GM19043 (cell line): Measurements from ENCODE around the gene LARP6.
"Not testable (repeated sequence)": the region's sequence is repeated elsewhere in the genome, so short reads cannot be mapped to it uniquely, and the experiment has no call there.

ENCODE experiments used
- ATAC-seq: cut with Tn5 transposase; IDR thresholded peaks from one replicate; pipeline ENCODE4 v1.9.1; 2021; ENCODE audit warnings: low read depth; ENCODE audit not compliant: unreplicated experiment

Gene LARP6

DNA sequence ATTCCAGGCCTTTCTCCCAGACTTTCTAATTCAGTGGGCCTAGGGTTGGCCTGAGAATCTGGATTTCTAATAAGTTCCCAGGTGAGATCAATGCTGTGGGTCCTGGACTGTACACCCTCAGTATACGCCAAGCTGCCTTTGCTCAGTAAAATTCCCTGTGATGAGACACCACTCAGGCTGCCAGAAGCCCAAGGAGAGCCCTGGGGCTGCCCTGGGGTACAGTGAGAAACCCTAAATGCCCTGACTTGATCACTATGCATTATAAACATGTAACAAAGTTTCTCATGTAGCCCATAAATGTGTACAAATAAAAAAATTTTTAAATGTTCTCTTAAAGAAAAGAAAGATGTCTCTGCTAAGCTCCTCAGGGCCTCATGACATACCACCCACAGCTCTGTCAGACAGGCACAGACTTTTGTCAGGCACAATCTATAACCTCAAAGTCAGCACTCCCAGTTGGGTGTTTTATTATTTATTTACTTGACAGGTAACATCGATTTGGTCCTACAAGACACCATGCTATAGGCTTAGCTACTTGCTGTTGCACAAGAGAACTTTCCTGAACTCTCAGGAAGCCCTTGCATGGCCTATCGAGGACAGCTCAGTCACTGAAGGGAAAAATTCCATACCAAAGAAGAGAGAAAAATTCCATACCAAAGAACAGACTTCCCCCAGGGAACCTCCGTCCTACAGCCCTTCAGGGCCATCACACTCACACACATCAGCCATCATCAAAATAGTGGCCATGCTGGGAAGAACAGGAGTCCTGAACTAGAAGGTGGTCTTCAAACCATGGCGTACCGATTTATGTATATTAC, 22.7 kb downstream of the LARP6 start:
- no peak for ATAC-seq

DNA sequence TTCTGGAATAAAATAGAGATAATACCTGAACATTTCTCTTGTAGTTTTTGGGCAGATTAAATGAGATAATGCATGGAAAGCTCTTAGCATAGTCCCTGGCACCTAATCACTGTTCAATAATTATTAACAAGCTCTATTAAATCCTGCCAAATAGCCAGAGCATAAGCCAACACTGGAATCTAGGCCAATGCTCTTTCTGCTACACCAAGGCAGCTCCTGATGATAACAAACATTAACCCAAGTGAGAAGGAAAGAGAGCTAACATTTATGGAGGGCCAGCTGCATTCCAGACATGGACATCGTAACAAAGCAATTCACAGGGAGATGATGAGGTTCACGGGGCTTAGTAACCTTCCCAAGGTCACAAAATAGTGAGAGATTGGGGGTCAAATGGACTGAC, 23.3 kb downstream of the LARP6 start:
- ATAC-seq = no peak

DNA sequence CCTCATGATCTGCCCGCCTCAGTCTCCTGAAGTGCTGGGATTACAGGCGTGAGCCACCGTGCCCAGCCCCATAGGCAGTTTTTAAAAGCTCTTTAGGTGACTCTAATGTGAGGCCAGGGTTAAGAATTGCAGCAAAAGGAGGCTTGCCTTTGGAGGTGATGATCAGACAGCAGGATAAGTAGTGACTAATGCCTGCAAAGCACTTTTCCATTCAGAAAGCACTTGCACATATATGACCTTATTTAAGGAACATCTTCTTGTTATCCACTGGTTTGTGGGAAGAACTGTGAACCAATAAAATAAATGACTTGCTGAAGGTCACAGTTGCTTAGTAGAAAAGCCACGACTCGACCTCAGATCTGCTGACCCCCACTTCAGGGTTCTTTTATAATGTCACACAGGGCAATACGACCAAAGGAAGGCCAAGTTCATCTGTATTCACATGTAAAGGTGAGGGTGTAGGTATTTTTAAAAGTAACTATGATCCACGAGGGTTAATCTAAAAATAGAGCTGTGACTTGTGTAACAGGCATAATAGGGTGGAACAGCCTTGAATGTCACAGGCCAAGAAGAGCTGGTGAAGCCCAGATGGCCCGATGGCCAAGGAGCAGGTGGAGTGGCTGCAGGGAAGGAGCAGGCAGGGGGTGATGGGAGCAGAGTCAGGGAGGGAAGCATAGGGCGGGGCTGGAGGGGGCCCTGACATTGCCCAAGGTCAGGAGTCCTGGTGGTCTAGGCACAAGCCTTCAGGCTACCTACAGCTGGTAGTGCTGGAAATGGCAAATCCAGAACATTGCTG, 24.4 kb downstream of the LARP6 start:
- no peak for ATAC-seq

DNA sequence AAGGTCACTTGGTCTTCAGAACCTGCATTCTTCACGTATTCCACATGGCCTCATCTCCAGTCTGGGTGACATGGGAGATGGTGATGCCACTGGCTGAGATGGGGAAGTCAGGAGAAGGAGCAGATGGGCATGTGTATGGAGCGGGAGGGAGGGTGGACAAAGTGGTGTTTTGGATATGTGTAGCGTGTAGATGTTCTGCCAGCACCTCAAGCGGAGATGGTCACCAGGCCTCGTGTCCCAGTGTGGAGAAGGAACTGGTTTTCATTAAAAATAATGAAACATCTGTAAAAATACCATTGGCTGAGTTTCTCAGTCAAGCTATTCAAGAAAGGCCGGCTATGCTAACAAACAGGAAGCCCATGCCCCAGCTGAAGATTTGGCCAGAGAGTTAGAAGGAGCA, 26.2 kb downstream of the LARP6 start:
- ATAC-seq = no peak

DNA sequence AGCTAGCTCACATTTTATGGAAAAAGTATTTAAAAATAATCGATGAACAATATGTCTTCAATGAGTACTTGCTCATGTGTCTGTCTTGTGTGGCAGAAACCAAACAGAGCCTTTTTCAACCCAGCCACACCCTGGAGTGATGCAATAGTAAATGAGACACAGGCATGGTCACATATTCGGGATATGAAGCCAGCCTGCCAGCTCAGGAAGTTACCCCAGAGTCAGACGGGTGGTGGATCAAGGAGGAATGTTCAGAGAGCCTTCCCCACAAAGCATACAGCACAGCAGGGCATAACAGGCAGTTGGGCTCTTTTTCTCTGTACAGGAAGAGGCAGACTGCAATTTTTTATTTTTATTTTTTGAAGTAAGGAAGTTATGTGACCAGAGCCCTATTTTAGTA, 27.3 kb downstream of the LARP6 start:
- no peak for ATAC-seq

DNA sequence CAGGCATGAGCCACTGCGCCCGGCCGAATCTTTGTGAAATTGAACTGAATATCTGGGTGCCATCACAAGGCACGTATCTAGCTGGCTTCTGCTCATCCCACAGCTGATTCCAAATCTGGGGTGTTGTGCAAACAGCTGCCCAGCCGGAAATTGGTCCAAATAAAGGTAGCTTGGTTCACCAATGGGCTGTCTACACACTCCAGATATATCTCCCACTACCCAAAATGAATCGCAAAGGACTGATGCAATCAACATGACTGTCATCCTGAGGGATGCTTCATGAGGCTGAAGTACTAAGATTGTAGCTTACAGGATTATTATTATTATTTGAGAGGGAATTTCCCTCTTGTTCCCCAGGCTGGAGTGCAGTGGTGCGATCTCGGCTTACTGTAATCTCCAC, 28.1 kb downstream of the LARP6 start:
- no peak for ATAC-seq

DNA sequence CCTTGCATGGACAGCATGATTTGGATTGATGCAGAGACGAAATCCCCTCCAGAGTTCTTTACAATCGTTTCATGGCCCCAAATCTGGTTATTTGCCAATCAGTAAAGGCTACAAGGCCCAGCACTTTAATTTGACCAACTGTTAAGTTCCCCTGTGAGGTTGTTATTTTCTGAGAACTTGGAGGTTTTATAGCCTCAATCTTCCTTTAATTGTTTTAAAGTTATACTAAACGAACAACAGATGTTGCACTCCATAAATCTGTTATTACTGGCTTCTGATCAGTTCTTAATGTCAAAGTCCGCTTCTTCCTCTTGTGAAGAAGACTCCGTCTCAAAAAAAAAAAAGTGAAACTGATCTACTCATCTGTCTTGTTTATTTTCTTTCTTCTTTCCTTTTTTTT, 30.8 kb downstream of the LARP6 start:
- no peak for ATAC-seq

DNA sequence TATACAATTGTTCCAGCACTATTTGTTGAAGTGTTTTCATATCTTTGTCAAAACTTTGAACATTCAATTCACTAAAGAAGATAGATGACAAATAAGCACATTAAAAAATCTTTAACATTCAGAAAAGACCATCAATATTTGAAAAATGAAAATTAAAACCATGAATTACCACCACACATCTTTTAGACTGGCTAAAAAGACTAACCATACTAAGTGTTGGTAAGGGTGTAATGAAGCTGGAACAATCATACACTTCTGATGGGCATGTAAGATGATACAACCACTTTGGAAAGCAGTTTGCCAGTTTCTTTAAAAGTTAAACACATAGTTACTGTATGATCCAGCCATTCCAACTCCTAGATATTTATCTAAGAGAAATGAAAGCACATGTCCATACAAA, 33.7 kb downstream of the LARP6 start:
- ATAC-seq = no peak

DNA sequence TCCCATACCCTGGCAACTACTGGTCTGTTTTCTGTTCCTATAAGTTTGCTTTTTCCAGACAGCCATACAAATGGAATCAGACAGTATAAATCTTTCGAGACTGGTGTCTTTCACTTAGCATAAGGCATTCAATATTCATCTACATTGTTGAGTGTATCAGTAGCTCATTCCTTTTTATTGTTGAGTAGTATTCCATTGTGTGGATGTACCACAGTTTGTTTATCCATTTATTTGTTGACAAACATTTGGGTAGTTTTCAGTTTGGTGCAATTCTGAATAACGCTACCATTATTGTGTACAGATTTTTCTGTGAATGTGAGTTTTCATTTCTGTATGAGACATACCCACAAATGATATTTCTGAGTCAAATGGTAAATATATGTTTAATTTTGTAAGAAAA, 35.4 kb downstream of the LARP6 start:
- ATAC-seq = no peak

DNA sequence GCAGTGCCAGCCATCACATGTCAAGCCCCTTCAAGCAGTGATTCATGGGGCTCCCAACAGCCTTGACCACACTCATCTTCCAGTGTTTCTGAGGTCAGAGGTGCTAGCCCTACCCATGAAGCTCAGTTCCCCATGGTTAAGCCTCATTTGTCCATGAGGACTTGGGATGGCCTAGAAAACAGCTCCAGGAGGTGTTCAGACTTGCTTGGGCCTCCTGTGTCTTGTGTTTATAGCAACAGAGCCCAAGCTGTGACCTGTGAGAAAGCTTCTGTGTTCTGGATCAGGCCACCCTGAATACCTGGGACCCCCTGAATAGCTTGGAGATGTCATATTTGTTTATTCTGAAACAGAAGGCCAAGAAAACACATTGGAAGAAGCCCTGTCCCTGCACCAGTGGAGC, 36.7 kb downstream of the LARP6 start:
- no peak for ATAC-seq

DNA sequence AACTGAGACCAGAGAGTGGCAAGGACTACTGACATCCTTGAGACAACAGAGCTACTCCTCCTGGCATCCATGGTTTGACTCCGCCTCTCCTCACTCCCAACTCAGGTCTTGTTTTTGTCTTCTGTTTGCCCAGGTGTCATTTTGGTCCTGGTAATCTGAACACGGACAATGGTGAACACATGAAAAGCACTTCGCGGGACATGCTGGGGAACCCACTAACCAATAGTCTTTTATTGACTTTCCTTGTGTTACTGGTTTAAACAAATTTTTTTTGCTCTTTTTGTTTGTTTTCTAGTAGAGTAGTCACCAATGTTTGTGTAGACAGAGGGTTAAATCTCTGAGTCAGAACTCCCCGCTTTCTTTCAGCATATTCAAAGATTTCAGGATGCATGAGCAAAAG, 38.4 kb downstream of the LARP6 start:
- no peak for ATAC-seq

DNA sequence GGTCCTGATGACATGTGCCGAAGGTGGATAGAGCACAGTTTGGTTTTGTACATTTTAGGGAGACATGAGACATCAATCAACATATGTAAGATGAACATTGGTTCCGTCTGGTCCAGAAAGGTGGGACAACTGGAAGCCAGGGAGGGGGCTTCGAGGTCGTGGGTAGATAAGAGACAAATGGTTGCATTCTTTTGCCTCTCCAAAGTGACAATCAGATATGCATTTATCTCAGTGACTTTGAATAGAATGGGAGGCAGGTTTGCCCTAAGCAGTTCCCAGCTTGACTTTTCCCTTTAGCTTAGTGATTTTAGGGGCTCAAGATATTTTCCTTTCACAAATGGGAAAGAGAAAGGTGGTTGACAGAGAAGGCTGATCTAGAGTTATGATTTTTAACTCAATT, 38.9 kb downstream of the LARP6 start:
- ATAC-seq = not testable (repeated sequence)

DNA sequence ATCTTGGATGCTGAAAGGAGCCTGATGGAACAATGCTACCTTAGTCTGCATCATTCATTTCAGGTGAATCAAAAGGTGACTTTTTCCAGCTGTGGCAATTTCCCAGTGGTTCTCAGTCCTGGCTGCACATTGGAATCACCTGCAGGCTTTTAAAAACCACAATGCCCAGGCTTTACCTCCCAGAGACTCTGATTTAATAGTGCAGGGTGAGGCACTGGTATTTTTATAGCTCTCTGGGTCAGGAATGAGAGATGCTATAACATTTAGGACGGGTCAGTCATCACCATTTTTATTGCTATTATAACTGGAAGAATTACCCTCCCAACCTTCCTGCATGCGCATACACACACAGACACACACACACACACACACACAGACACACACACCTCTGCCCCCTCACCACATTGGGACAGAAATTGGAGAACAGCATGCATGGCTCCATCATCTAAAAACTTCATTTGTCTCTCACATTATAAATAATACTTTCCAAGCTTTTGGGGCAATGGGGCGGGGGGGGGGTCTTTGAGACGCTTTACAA, 41.1 kb downstream of the LARP6 start:
- no peak for ATAC-seq

DNA sequence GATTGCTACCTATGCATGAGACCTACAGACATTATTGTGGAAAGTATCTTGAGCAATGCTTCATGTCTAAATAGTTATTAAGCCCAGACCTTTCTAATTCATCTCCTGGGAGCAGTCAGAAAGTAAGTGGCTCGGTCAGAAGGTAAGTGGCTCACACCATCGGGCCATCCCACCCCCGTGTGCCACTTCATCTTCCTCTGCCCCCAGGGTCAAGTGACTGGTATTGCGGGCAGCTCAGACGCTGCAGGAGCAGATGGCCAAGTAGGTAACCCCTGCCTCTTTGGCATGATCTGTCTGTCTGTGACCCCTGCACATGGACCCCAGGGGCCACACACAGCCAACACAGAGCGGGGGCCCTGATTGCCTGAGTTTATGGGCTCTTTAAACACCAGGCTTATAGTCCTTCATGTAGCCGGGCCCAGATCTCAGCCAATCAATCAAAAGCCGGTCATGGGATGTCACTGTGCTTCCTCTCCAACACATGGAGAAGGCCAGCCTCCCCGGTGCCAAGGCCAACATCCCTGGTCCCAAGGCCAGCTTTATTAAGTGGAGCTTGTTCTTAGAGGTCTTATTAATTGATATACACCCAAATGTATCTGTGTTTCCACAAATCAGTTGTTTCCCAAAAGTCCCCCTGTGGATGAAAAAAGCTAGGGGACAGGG, 42.9 kb downstream of the LARP6 start:
- ATAC-seq = no peak

DNA sequence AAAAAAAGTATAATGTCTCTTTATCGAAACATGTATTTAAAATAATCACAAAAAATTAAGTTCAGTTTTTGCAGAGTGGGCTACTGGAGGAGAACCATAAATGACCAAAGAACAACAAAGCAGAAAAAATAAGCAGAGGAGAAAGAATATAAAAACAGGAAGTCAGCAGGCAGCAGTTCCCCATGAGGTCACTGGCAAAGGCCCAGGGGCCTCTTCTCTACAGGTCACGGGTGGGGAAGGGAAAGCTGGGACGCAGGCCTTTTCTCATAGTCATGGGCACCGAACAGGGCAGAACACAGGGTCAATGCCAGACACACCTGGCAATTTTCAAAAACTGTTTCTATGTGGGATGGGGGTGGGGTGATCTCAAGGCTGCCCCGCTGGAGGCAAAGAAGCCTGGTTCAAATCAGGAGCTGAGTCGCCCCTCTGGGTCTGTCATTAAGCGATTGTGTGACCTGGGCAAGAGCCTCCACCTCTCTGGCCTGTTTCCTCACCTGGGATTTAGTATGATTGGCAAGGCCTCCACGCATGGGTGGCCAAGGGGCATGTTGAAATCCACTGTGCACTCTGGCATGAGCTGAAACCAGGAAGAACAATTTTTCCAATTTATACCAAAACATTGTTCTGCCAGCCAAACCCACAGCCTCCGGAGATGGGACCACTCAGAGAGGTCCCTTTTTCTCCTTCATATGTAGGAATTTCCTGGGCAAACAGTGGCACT, 46.8 kb downstream of the LARP6 start:
- ATAC-seq = no peak

DNA sequence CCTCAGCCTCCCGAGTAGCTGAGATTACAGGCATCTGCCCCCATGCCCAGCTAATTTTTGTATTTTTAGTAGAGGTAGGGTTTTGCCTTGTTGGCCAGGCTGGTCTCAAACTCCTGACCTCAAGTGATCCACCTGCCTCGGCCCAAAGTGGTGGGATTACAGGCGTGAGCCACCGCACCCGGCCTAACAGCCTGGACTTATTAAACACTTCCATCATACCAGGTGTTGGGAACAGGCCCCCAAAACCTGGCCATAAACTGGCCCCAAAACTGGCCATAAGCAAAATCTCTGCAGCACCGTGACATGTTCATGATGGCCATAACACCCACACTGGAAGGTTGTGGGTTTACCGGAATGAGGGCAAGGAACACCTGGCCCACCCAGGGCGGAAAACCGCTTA, 49.6 kb downstream of the LARP6 start:
- not testable (repeated sequence) for ATAC-seq

DNA sequence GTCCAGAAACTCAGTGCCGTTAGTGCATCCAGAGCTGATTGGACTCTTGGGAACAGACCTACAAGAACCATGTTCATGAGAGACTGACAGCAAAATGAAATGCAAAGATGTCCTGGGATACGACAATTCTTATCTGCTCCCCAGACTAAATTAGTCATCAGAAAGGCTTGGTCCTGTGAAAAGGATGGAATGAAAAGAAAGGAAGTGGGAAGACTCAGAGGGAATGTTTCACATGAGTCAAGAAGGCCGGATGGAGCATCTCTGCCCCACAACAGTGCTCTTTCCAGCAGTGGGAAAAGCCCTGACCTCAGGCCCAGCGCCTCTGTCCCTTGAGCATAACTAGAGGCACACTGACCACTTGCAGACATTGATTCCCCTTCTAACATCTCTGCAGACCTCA, 51.3 kb downstream of the LARP6 start:
- no peak for ATAC-seq

DNA sequence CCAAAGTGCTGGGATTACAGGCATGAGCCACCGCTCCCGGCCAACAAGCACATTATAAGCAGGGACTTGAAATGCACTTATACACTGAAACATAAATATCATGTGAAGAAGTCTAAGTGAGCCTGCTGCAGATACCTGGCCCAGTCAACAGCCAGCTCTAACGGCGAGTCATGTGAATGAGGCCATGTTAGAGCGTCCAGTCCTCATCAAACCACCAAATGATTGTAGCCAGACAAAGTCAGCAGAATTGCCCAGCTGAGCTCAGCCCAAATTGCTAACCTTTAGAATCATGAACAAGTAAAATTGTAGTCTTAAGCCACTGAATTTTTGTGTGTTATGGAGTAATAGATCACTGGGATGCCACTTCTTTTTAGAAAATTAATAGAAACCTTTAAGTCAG, 52.8 kb downstream of the LARP6 start:
- no peak for ATAC-seq

DNA sequence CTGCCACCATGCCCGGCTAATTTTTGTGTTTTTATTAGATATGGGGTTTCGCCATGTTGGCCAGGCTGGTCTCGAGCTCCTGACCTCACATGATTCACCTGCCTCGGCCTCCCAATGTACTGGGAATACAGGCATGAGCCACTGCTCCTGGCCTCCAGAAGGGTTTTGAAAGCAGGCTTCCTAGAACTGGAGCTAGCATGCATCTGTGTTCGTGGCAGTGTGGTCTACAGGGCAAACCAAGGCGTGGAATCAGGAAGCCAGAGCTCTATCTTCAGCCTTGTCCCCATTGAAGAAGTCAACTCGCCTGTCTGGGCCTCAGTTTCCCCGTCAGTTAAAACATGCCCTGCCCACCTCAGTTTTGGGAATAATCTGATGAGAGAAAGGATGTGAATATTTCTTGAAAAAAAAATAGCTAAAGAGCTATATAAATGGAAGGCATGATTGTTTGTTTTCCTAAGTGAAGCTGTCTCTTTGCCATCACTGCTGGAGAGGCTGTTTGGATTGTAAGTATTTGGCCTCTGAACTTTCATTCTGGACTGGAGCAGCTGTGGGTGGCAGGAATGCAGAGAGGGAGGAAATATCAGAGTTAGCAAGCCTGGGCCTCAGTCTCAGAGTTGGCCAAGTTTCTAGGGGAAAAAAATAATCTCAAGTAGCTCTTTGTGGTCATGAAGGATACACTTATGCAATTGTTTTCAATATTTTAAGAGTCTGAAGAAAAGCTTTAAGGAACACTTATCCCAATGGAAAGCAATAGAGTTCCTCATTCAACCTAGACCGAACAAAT, 54.1 kb downstream of the LARP6 start:
- ATAC-seq = no peak

DNA sequence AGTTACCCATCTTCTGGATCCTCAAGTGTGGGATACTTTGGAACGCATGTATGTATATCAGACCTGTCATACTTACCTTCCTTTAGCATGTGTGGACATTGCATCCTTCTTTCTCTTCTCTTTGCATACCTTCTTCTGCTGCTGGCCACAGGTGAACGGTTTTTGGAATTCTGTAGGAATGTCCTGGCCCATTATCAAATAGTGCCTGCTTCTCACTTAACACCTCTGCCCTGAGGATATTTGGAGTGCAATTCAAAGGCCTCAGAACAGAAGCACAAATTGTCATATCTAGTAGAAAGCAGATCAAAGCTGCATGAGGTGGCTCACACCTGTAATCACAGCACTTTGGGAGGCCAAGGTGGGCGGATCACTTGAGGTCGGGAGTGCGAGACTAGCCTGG, 56.5 kb downstream of the LARP6 start:
- no peak for ATAC-seq
